Uterus (tissue), 4 donors: ENCODE data around the gene IVL. TPM values are rescaled to one million over a fixed set of nuclear protein-coding genes. Genes with fewer than 3 reads are reported as not detected.

Experiments
- DNase-seq, 2 donors: peaks; one replicate each; pipeline ENCODE4 v3.0.0-alpha.2; 2019 to 2020
- H3K27ac ChIP-seq, 2 donors: fragments of 200-600 bp; sonication (generic); 1 replicate in 1 of 2; 2 replicates in 1 of 2; pipeline ENCODE4 v1.5.1; 2016 to 2018
- H3K27me3 ChIP-seq, 2 donors: fragments of 200-600 bp; sonication (generic); one replicate each; pipeline ENCODE4 v1.5.1; 2018 to 2019; ENCODE audit warnings: control low read depth in 1 of 2
- H3K36me3 ChIP-seq, 2 donors: fragments of 200-600 bp; sonication (generic); one replicate each; pipeline ENCODE4 v1.5.1; 2019; ENCODE audit warnings: control low read depth in 1 of 2
- H3K4me1 ChIP-seq, 2 donors: fragments of 200-600 bp; sonication (generic); one replicate each; pipeline ENCODE4 v1.5.1; 2018 to 2019; ENCODE audit warnings: control low read depth in 1 of 2
- H3K4me3 ChIP-seq, 2 donors: fragments of 200-600 bp; sonication (generic); 1 replicate in 1 of 2; 2 replicates in 1 of 2; pipeline ENCODE4 v1.5.1; 2018 to 2019; ENCODE audit warnings: mild to moderate bottlenecking in 1 of 2
- H3K9me3 ChIP-seq, 2 donors: fragments of 200-600 bp; sonication (generic); one replicate each; pipeline ENCODE4 v1.5.1; 2019; ENCODE audit warnings: control low read depth in 1 of 2
- CTCF ChIP-seq, 4 experiments: fragments of 200-600 bp in 2 of 4; fragments of 450-650 bp in 2 of 4; sonication (generic) in 2 of 4; IDR thresholded peaks; one replicate each; pipeline ENCODE4 v1.5.1; 2016 to 2019; ENCODE audit warnings: antibody characterized with exemption in 4 of 4, mild to moderate bottlenecking in 2 of 4, moderate library complexity in 1 of 4
- POLR2A ChIP-seq, 2 donors: fragments of 450-650 bp; IDR thresholded peaks; one replicate each; pipeline ENCODE4 v1.6.1; 2016; ENCODE audit warnings: antibody characterized with exemption in 2 of 2, mild to moderate bottlenecking in 1 of 2, moderate library complexity in 1 of 2
- intact Hi-C: fragments of 100-400 bp; cut with DNase I; formaldehyde crosslinking; loops from one replicate; pipeline ENCODE4 v1.15.1; 2023; ENCODE audit warnings: low total_unique reads
- total RNA-seq, 4 donors: library from RNA; depleted of rRNA in 3 of 4; stranded (reverse); fragments of >200 nt in 3 of 4; gene quantifications; one replicate each; pipeline versions ENCODE4 v1.1.0 to v1.2.4, GENCODE V29; 2014 to 2023
- donor health status: DM: yes; HTN: yes; CAD: no.

IVL gene
- total RNA-seq, 4 donors from 2014 or later: not detected

- no peak overlapping the region for H3K4me3 ChIP-seq
- H3K27ac ChIP-seq: no peak overlapping the region
- H3K4me1 ChIP-seq: no peaks in the 10 kb centered on the region
- DNase-seq: no peak
- TF ChIP-seq CTCF (IDR thresholded peaks at IDR 0.05): no peak
- TF ChIP-seq POLR2A (IDR thresholded peaks at IDR 0.05): no peak
- H3K9me3 ChIP-seq: no peaks in the 10 kb centered on the region
- H3K27me3 ChIP-seq: no peaks in the 10 kb centered on the region
- H3K36me3 ChIP-seq: no peaks in the 10 kb centered on the region
- intact Hi-C loops: no loop called here
Observed at GRCh38 chr1:152928671-152929070, 20.3 kb downstream of the IVL start.

DNA sequence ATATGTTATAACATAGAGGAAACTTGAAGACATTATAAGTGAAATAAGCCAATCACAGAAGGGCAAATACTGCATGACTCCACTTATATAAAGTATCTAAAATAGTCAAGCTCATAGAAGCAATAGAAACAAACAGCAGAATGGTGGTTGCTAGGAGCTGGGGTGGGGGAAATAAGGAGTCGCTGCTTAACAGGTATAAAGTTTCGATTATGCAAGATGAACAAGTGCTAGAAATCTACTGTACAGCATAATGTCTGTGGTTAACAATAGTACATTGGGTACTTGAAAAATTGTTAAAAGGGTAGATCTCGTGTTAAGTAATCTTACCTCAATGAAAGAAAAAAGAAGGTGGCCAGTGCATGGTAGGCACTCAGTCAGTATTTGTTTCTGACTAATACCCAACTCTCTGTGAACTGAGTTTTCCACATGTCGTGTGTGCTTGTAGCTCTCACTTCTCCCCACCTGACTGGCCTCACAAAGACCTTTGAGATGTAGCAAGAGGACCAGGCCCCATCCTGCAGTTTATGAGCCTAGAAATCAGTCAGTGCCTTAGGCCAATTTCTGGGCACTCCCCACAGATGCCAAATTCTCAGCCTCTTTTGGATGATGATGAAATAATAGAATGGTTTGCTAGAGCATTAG, 23.9 kb downstream of the IVL start:
- no peaks in the 10 kb centered on the region for H3K4me1 ChIP-seq
- DNase-seq: no peak
- H3K27ac ChIP-seq: no peak overlapping the region
- intact Hi-C loops: no loop called here
- H3K27me3 ChIP-seq: no peaks in the 10 kb centered on the region
- H3K9me3 ChIP-seq: no peaks in the 10 kb centered on the region
- H3K36me3 ChIP-seq: no peaks in the 10 kb centered on the region
- no peak overlapping the region for H3K4me3 ChIP-seq
- TF ChIP-seq POLR2A (IDR thresholded peaks at IDR 0.05) (no peak), CTCF (IDR thresholded peaks at IDR 0.05) (no peak)

GRCh38 chr1:152933196-152933595, 24.9 kb downstream of the IVL start:
- no peak overlapping the region for H3K27ac ChIP-seq
- H3K27me3 ChIP-seq: no peaks in the 10 kb centered on the region
- H3K4me1 ChIP-seq: no peaks in the 10 kb centered on the region
- TF ChIP-seq CTCF (IDR thresholded peaks at IDR 0.05): no peak
- TF ChIP-seq POLR2A (IDR thresholded peaks at IDR 0.05): no peak
- H3K9me3 ChIP-seq: no peaks in the 10 kb centered on the region
- no peak for DNase-seq
- no peak overlapping the region for H3K4me3 ChIP-seq
- no peaks in the 10 kb centered on the region for H3K36me3 ChIP-seq
- intact Hi-C loops: no loop called here

DNA sequence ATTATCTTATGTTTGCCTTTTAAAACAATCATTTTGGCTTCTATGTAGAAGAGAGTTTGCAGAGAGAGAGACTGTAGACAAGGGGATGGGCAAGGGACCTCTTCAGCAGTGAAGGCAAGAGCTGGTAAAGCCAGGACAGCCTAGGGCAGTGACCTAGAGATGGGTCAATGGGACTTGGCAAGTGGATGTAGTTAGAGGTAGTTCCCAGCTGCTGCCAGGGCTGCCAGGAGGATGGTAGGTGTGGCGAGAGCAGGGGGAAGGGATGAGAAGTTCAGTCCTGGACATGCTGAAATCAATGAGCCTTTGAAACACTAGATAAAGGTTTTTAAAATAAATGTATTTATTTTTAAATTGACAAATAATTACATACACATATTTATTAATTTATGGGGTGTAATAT, 32.3 kb downstream of the IVL start:
- no peaks in the 10 kb centered on the region for H3K27me3 ChIP-seq
- no peaks in the 10 kb centered on the region for H3K4me1 ChIP-seq
- no peak overlapping the region for H3K27ac ChIP-seq
- no peak for DNase-seq
- intact Hi-C loops: no loop called here
- TF ChIP-seq CTCF (IDR thresholded peaks at IDR 0.05) (no peak), POLR2A (IDR thresholded peaks at IDR 0.05) (no peak)
- H3K4me3 ChIP-seq: no peak overlapping the region
- no peaks in the 10 kb centered on the region for H3K9me3 ChIP-seq
- H3K36me3 ChIP-seq: no peaks in the 10 kb centered on the region

GRCh38 chr1:152941037-152941711, 32.8 kb downstream of the IVL start:
- H3K4me1 ChIP-seq: no peaks in the 10 kb centered on the region
- H3K4me3 ChIP-seq: no peak overlapping the region
- TF ChIP-seq POLR2A (IDR thresholded peaks at IDR 0.05) (no peak), CTCF (IDR thresholded peaks at IDR 0.05) (no peak)
- intact Hi-C loops: no loop called here
- no peaks in the 10 kb centered on the region for H3K27me3 ChIP-seq
- H3K36me3 ChIP-seq: no peaks in the 10 kb centered on the region
- DNase-seq: no peak
- H3K27ac ChIP-seq: no peak overlapping the region
- H3K9me3 ChIP-seq: no peaks in the 10 kb centered on the region
